Endothelial cell of umbilical vein (primary cell): ENCODE measurements around the gene CASKIN1.
"Not testable (repeated sequence)": the region's sequence is repeated elsewhere in the genome, so short reads cannot be mapped to it uniquely, and the experiment has no call there.

Experiments used
- EZH2 ChIP-seq: IDR thresholded peaks from 2 replicates; pipeline ENCODE4 v1.6.1; 2012; ENCODE audit warnings: borderline replicate concordance, low read depth, mild to moderate bottlenecking, moderate library complexity, low read length, inconsistent platforms; ENCODE audit not compliant: severe bottlenecking
- POLR2A ChIP-seq: IDR thresholded peaks from 2 replicates; pipeline ENCODE4 v1.6.1; 2012; ENCODE audit warnings: low read depth, mild to moderate bottlenecking, control low read depth, low read length
- POLR2AphosphoS5 ChIP-seq: IDR thresholded peaks from 2 replicates; pipeline ENCODE4 v1.6.1; 2012; ENCODE audit warnings: low read depth, mild to moderate bottlenecking, control low read depth, low read length, moderate library complexity; ENCODE audit not compliant: insufficient read depth
- TF ChIP-seq, protein P1 (sequence below), 2 donors: IDR thresholded peaks; 1 replicate in 1 of 2; 2 replicates in 1 of 2; pipeline ENCODE4 v1.5.1; 2011; ENCODE audit warnings: low read length in 2 of 2, mild to moderate bottlenecking in 2 of 2, moderate library complexity in 2 of 2, control low read depth in 1 of 2, inconsistent platforms in 1 of 2, low read depth in 1 of 2; ENCODE audit not compliant: insufficient read depth in 1 of 2; ENCODE audit errors: extremely low read depth in 1 of 2

DNA sequence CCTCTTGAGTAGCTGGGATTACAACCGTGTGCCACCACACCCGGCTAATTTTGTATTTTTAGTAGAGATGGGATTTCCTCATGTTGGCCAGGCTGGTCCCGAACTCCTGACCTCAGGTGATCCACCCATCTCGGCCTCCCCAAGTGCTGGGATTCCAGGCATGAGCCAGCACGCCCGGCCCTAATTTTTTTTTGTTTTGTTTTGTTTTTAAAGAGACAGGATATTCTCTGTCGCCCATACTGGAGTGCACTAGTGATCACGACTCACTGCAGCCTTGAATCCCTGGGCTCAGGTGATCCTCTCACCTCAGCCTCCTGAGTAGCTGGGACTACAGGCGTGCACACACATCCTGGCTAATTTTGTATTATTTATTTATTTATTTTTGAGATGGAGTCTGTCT, 43.9 kb upstream of the CASKIN1 start:
- not testable (repeated sequence) for TF ChIP-seq POLR2A, EZH2, POLR2AphosphoS5
- TF ChIP-seq, protein P1, sequence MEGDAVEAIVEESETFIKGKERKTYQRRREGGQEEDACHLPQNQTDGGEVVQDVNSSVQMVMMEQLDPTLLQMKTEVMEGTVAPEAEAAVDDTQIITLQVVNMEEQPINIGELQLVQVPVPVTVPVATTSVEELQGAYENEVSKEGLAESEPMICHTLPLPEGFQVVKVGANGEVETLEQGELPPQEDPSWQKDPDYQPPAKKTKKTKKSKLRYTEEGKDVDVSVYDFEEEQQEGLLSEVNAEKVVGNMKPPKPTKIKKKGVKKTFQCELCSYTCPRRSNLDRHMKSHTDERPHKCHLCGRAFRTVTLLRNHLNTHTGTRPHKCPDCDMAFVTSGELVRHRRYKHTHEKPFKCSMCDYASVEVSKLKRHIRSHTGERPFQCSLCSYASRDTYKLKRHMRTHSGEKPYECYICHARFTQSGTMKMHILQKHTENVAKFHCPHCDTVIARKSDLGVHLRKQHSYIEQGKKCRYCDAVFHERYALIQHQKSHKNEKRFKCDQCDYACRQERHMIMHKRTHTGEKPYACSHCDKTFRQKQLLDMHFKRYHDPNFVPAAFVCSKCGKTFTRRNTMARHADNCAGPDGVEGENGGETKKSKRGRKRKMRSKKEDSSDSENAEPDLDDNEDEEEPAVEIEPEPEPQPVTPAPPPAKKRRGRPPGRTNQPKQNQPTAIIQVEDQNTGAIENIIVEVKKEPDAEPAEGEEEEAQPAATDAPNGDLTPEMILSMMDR (IDR thresholded peaks at IDR 0.05; ENCODE audit: extremely low read depth in 1 of 2, insufficient read depth in 1 of 2, low read depth in 1 of 2, low read length in 2 of 2) = not testable (repeated sequence)
